ENCODE data around the gene ITIH5.
"Not testable (repeated sequence)": the region's sequence is repeated elsewhere in the genome, so short reads cannot be mapped to it uniquely, and the experiment has no call there.

The ITIH5 gene

DNA sequence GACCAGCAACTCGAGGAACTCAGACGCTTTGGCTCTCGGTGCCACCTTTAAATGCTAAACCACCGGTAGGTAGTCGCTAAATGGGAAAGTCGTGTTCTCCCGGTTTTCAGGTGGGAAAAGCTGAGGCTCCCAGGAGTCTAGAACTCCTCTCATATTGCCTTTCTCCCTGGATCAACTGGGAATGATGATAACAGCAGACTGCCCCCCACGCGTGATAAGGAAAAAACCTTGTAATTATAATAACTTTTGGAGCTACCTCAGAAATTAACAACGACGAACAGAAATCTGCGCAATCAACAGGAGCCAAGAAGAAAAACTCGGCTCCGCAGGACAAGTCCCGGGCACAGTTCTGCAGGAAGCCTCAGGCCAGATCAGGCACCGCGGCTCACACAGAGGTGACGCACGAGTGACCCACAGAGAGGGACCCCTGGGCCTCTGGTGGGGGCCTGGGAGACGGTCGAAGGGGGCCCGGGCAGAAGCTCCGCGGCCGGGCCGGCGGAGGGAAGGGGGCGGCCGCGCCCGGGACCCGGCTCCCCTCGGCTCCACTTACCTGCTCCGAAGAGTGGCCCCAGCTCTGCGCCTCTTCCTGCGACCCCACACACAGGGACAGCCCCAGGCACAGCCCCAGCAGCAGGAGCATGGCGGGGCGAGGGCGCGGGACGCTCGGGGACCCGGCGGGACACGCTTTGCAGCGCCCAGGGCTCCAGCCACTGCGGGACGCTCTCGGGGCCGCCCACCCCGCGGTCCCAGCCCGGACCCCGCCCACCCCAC, at the start of gene ITIH5:
Gene ITIH5 (minus strand): TSS at position 714 of the 771 bp plus-strand sequence. CDS start 74 bp downstream, at position 640.
- H3K4me3 ChIP-seq (ENCODE audit: low read length), result peak within 1 kb of the TSS; percentile 64
- DNase-seq (ENCODE audit: low read depth), result no peak
- TF ChIP-seq, protein P1, sequence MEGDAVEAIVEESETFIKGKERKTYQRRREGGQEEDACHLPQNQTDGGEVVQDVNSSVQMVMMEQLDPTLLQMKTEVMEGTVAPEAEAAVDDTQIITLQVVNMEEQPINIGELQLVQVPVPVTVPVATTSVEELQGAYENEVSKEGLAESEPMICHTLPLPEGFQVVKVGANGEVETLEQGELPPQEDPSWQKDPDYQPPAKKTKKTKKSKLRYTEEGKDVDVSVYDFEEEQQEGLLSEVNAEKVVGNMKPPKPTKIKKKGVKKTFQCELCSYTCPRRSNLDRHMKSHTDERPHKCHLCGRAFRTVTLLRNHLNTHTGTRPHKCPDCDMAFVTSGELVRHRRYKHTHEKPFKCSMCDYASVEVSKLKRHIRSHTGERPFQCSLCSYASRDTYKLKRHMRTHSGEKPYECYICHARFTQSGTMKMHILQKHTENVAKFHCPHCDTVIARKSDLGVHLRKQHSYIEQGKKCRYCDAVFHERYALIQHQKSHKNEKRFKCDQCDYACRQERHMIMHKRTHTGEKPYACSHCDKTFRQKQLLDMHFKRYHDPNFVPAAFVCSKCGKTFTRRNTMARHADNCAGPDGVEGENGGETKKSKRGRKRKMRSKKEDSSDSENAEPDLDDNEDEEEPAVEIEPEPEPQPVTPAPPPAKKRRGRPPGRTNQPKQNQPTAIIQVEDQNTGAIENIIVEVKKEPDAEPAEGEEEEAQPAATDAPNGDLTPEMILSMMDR (conservative IDR thresholded peaks at IDR 0.05; ENCODE audit: low read depth, low read length), result no peak

DNA sequence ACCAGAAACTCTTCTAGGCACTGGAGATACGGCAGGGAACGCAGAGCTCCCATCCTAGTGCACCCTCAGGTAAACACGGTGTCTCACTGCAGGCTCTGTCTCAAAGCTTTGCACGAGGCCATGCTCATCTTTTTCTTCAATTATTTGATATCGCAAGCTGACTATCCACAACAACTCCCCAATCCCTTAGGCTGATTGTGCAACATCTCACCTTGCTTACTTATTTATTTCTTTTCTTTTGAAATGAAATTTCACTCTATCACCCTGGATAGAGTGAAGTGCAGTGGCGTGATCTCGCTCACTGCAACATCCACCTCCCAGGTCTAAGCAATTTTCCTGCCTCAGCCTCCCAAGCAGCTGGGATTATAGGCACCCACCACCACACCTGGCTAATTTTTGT, 48.7 kb upstream of the ITIH5 start:
- TF ChIP-seq, protein P1 (conservative IDR thresholded peaks at IDR 0.05; ENCODE audit: low read depth, low read length), result no peak
- DNase-seq (ENCODE audit: low read depth), result no peak
- H3K4me3 ChIP-seq (ENCODE audit: low read length), result no peak overlapping the region

DNA sequence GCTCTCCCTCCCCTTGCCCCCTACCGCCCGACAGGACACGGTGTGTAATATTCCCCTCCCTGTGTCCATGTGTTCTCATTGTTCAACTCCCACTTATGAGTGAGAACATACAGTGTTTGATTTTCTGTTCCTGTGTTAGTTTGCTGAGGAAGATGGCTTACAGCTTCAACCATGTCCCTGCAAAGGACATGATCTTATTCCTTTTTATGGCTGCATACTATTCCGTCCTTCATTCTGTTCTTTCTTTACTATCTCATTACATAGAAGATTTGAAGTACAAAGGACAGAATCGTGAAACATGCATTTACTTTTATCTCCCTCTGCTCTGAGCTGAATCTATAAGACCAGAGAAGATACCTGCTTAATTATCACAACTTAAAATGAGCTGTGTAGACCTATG, 44.3 kb upstream of the ITIH5 start:
- not testable (repeated sequence) for DNase-seq (ENCODE audit: low read depth); H3K4me3 ChIP-seq (ENCODE audit: low read length)

DNA sequence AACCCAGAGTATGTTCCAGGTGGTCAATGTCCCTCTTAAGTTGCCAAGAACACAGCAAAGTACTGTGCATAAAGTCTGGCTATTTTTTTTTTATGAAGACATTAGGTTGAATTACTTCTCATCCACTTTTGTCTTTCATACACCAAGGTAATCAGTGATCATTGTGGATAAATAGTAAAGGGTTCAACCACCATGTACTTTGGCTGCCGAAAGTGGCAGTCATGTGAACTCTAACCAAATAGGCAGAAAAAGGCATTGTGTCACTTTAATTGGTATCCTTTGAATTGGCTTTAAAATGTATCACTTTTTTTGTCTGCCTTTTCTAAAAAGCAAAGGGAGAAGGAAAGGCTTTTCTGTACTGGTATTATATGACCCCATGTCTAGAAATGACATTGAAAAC, 43.7 kb upstream of the ITIH5 start:
- DNase-seq (ENCODE audit: low read depth), result no peak
- TF ChIP-seq, protein P1 (conservative IDR thresholded peaks at IDR 0.05; ENCODE audit: low read depth, low read length), result no peak
- H3K4me3 ChIP-seq (ENCODE audit: low read length), result no peak overlapping the region

DNA sequence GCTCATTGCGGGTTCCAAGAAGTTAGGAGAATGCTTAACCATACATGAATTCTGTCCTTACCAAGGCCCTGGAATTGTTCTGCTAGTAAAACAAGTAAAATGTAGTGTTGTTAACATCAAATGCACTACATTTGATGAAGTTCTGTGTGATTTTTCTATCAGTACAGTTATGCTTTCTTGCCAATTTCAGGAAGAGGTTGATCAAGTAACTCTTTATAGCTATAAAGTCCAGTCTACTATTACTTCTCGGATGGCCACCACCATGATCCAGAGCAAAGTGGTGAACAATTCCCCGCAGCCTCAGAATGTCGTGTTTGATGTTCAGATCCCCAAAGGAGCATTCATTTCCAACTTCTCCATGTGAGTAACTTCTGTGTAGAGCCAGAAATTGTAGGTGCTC, 42.1 kb upstream of the ITIH5 start:
- TF ChIP-seq, protein P1 (conservative IDR thresholded peaks at IDR 0.05; ENCODE audit: low read depth, low read length), result no peak
- no peak for DNase-seq (ENCODE audit: low read depth)
- no peak overlapping the region for H3K4me3 ChIP-seq (ENCODE audit: low read length)

DNA sequence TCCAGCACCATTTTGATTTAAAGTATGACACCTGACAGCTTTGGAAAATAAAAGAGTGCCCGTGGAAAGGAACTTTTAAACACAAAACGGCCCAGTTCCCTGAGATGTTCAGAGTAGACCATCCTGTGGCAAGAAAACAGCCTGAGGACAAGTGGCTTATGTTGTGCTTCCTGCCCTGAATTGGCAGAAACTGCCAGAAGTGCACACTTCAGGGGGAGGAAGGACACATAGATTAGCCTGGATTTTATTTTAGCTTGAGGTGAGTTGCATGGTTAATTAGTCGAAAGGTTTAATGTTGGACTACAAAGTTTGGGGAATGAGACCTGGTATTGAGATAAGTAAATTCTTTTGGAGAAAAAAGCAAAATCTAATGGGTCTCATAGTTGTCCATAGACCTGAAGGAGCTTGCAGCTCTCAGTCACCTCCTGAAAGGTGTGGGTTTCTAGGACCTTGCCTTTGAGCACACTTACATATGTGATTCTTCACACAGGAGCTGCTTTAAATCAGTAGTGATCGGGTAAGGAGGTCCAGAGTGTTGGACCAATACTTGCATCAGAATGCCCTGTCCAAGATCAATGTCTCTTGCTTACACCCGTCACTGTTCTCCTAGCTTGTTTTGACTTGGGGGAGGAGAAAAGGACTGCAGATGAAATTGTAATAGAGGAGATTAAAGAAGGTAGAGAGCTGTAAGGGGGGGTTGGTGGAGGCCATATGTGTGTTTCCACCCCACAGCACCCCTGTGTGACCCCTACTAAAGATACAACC, 41.3 kb upstream of the ITIH5 start:
- TF ChIP-seq, protein P1 (conservative IDR thresholded peaks at IDR 0.05; ENCODE audit: low read depth, low read length), result no peak
- no peak overlapping the region for H3K4me3 ChIP-seq (ENCODE audit: low read length)
- no peak for DNase-seq (ENCODE audit: low read depth)

DNA sequence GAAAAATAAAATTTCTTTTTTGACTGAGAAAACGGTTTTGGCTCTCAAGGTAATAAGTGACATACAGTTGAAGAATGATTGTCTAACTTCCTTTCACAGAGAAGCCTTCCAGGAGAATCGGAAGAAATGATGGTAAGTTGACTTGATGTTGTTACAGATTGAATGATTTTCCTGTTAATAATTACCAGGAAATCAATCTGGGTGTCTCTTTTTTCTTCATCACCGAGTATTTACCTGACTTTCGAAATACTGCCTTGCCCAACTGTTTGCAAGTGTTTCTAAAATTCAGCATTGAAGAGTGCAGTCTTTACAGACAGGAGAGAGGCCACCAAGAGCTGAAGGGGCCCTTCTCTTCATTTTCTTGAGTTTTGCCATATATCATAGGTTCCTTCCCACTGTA, 40.3 kb upstream of the ITIH5 start:
- TF ChIP-seq, protein P1 (conservative IDR thresholded peaks at IDR 0.05; ENCODE audit: low read depth, low read length), result no peak
- no peak overlapping the region for H3K4me3 ChIP-seq (ENCODE audit: low read length)
- DNase-seq (ENCODE audit: low read depth), result no peak
